ENCODE data around the gene CLK4. TPM values are rescaled to one million over a fixed set of nuclear protein-coding genes. Genes with fewer than 3 reads are reported as not detected.

The CLK4 gene
- total and polyA plus RNA-seq, 2 of the 8 experiments (the other 6 are each of a cell fraction or from before 2014, with no cell fraction given), result 8.1 to 12.6 TPM

DNA sequence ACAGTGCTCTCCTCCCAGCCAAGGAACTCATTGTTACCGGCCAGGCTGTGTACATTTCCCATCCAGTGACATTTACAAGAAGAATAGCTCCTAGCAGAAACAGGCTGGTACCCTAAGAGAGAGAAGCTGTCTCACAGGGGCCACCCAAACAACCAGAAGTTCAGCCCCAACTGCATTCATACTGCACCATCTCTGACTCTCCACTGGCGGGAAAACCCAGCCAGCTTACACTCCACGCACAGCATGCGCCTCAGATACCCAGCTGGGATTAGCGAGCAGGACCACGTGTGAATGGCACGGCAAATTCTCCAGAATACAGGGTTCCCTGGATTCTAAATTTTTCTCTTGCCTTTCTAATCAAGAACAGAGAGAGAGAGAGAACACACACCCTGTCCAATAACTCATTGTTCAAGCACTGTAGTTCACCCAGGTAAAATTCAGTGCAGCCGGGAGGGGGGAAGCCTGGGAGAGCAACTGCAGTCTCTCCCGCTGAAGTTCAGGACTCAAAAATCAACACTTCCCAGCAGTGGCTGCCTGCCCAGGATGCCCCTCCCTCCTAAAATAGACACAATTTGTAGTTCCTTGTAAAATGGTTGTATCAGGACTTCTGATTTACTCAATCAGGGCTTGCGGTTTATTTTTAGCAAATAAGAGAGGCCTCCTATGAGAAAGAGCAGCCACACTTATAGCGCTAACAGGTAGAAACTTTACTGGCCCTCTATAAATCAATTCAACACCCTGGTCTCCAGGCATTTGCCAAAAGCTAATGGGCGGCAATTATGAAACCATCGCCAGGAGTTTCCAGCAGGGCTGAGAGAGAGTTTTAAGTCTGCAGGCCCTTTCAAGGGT is 38.9 kb downstream of the CLK4 start:
- DNase-seq (ENCODE audit: low read depth in 1 of 2, low spot score in 2 of 2), result no peak
- no peak overlapping the region for H2BK120ac ChIP-seq (replicated peaks; ENCODE audit: low read depth, low read length)
- no peak overlapping the region for H2BK15ac ChIP-seq (ENCODE audit: low read length)
- H3K9ac ChIP-seq (replicated peaks in 1 of 4; ENCODE audit: extremely low read depth in 1 of 4, low read depth in 3 of 4, low read length in 3 of 4), result no peak overlapping the region
- H2BK20ac ChIP-seq (ENCODE audit: low read length), result 0 out of 2 replicates have a peak overlapping the region, but pooled peaks have one; percentile 16
- H3K18ac ChIP-seq (ENCODE audit: extremely low read depth, low read length), result no peak overlapping the region
- ChIA-PET CTCF (ENCODE audit: partially characterized antibody) (interaction anchor here (0.8 to 9.5 kb wide), 14 partner anchors 17 to 353 kb away, joined by 3 to 131 read pairs (median 4); no protein-coding TSS in a partner anchor), POLR2A (ENCODE audit: partially characterized antibody) (interaction anchor here (1.0 to 3.0 kb wide), 3 partner anchors 10 to 33 kb away, joined by 3 to 11 read pairs (median 5); no protein-coding TSS in a partner anchor)
- H3K23ac ChIP-seq (ENCODE audit: insufficient read length), result no peak overlapping the region
- H3K4ac ChIP-seq (replicated peaks; ENCODE audit: insufficient read length, low read depth, low read length), result no peak overlapping the region
- peak overlapping the region in 1 of 2 experiments; percentile 91; a peak in 1 of 4 replicates for H3K4me2 ChIP-seq (ENCODE audit: insufficient read depth in 1 of 2, low read depth in 2 of 2, low read length in 2 of 2)
- peaks cover 12% of the 10 kb centered on the region; the same call in 1 of the 2 replicates for H3K23me2 ChIP-seq (ENCODE audit: low read depth, low read length)
- peaks cover 13 to 28% (median 22%) of the 10 kb centered on the region in 4 experiments for H3K27me3 ChIP-seq (replicated peaks in 1 of 4; ENCODE audit: control insufficient read depth in 3 of 4, extremely low read depth in 1 of 4, insufficient read depth in 3 of 4, low read length in 3 of 4)
- H2BK5ac ChIP-seq (ENCODE audit: low read depth, low read length), result no peak overlapping the region
- TF ChIP-seq FOSL1 (IDR thresholded peaks at IDR 0.05; ENCODE audit: insufficient read depth, low read depth, low read length), result no peak
- no peak for TF ChIP-seq KDM4A (IDR thresholded peaks at IDR 0.05; ENCODE audit: low read depth, low read length, severe bottlenecking)
- TF ChIP-seq, protein P1, sequence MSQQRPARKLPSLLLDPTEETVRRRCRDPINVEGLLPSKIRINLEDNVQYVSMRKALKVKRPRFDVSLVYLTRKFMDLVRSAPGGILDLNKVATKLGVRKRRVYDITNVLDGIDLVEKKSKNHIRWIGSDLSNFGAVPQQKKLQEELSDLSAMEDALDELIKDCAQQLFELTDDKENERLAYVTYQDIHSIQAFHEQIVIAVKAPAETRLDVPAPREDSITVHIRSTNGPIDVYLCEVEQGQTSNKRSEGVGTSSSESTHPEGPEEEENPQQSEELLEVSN (IDR thresholded peaks at IDR 0.05), result peak; percentile 92
- TF ChIP-seq, protein P2, sequence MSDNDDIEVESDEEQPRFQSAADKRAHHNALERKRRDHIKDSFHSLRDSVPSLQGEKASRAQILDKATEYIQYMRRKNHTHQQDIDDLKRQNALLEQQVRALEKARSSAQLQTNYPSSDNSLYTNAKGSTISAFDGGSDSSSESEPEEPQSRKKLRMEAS (IDR thresholded peaks at IDR 0.05), result peak; percentile 84
- no peak for TF ChIP-seq RBBP5 (IDR thresholded peaks at IDR 0.05; ENCODE audit: borderline replicate concordance, low read depth, low read length)
- H3K4me3 ChIP-seq (ENCODE audit: extremely low read depth in 1 of 4, insufficient read depth in 2 of 4, low read depth in 3 of 4, low read length in 4 of 4), result no peak overlapping the region
- H4K8ac ChIP-seq (ENCODE audit: extremely low read depth, insufficient read depth, low read length), result no peak overlapping the region
- no peak overlapping the region for H2AK5ac ChIP-seq (ENCODE audit: low read depth, low read length)
- no peaks in the 10 kb centered on the region for H3K79me1 ChIP-seq (ENCODE audit: low read depth, low read length)
- no peak overlapping the region for H2BK12ac ChIP-seq (ENCODE audit: low read depth, low read length)
- H3K4me1 ChIP-seq (replicated peaks in 1 of 4; ENCODE audit: control insufficient read depth in 3 of 4, insufficient read depth in 4 of 4, low read length in 3 of 4), result peaks cover 5 to 8% (median 7%) of the 10 kb centered on the region in 4 experiments
- no peak overlapping the region for H3K56ac ChIP-seq (replicated peaks; ENCODE audit: insufficient read length, low read depth, low read length)
- 56% methylated on average over 13 of the region's 13 CpGs; no CpG with 5 or more reads in 1 of the 2 experiments for WGBS, 2 experiments (ENCODE audit: extremely low coverage in 1 of 2, insufficient coverage in 1 of 2, insufficient read length in 1 of 2, insufficient replicate concordance in 2 of 2, low coverage in 1 of 2, low lambda C conversion rate in 2 of 2, missing lambda C conversion rate in 1 of 2)
- no peak overlapping the region for H3K27ac ChIP-seq (ENCODE audit: low read depth, low read length)
- no peak overlapping the region for H3K14ac ChIP-seq (ENCODE audit: insufficient read length)
- H3K9me3 ChIP-seq (ENCODE audit: insufficient read depth in 2 of 2, low read depth in 1 of 2, low read length in 1 of 2), result peaks cover 2 to 3% of the 10 kb centered on the region in 2 experiments; a peak in 2 of 4 replicates
- H2AFZ ChIP-seq (ENCODE audit: low read length), result no peak overlapping the region
- FAIRE-seq, result no peak
- H3K79me2 ChIP-seq (ENCODE audit: control insufficient read depth in 1 of 2, insufficient read depth in 2 of 2, low read length in 2 of 2), result no peaks in the 10 kb centered on the region
- H4K20me1 ChIP-seq (replicated peaks in 1 of 2; ENCODE audit: control insufficient read depth in 1 of 2, insufficient read depth in 2 of 2, low read length in 2 of 2), result peaks cover 0 to 3% of the 10 kb centered on the region in 2 experiments
- H3K36me3 ChIP-seq (ENCODE audit: control insufficient read depth in 2 of 4, insufficient read depth in 4 of 4, low read length in 3 of 4), result no peaks in the 10 kb centered on the region
- no peak overlapping the region for H4K5ac ChIP-seq (ENCODE audit: insufficient read length, low read depth, low read length)
- H4K91ac ChIP-seq (replicated peaks; ENCODE audit: insufficient read length, low read length), result no peak overlapping the region

Measured in H1 (cell line).